GM19193 (cell line): Measurements from ENCODE around the gene SAMD15.

Experiments used
- POLR2A ChIP-seq: IDR thresholded peaks from 4 replicates; pipeline ENCODE4 v1.6.1; 2011; ENCODE audit not compliant: insufficient read depth, insufficient read length; ENCODE audit errors: extremely low read depth

Gene SAMD15

GRCh38 chr14:77376771-77377501, at the start of gene SAMD15, which contains the start of gene TMED8:
Gene SAMD15, plus strand, starts transcription at chr14:77377379. Its CDS starts 40 bp downstream, at chr14:77377419.
Gene TMED8, minus strand, starts transcription at chr14:77377094. Its CDS starts 41 bp downstream, at chr14:77377053.
- TF ChIP-seq POLR2A: peak; percentile 59

- no peak for TF ChIP-seq POLR2A
These were observed 47.3 kb upstream of the SAMD15 start for GRCh38 chr14:77329872-77330271.

DNA sequence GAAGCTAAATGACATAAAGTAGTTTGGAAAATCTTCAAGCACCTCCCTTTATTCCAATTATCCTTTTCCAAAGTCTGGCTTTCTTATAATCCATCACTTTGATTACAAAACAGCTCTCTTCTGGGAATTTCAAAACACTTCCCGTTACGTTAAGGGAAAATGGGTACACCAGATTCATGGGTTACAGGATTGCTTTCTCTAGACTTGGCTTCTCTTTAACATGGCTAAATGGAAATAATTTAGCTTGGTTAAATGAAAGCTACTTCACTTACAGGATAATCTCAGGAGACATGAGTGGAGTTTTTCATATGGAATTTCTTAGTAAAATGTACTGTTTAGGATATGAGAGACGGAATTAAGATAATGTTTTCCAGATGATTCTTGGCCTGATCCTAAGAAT, 41.6 kb upstream of the SAMD15 start:
- TF ChIP-seq POLR2A: no peak

- TF ChIP-seq POLR2A: no peak
These were observed 39.3 kb upstream of the SAMD15 start for GRCh38 chr14:77337880-77338279.

DNA sequence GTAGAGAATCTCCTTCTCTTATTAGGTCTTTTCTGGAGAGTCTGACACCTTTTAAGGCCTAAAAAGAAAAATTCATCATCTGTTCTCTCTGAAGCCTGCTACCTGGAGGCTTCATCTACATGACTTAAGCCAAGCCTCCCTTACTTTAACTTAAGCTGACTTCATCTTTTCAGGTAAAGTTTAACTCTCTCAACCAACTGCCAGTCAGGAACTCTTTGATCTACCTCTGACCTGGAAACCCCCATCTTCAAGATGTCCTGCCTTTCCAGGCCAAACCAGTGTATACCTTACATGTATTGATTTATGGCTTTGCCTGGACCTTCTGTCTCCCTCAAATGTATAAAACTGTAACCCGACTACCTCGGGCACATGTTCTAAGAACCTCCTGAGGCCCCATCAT, 38.9 kb upstream of the SAMD15 start:
- no peak for TF ChIP-seq POLR2A

- no peak for TF ChIP-seq POLR2A
These were observed 37.8 kb upstream of the SAMD15 start for GRCh38 chr14:77339407-77339806.

GRCh38 chr14:77340389-77340788, 36.8 kb upstream of the SAMD15 start:
- no peak for TF ChIP-seq POLR2A

DNA sequence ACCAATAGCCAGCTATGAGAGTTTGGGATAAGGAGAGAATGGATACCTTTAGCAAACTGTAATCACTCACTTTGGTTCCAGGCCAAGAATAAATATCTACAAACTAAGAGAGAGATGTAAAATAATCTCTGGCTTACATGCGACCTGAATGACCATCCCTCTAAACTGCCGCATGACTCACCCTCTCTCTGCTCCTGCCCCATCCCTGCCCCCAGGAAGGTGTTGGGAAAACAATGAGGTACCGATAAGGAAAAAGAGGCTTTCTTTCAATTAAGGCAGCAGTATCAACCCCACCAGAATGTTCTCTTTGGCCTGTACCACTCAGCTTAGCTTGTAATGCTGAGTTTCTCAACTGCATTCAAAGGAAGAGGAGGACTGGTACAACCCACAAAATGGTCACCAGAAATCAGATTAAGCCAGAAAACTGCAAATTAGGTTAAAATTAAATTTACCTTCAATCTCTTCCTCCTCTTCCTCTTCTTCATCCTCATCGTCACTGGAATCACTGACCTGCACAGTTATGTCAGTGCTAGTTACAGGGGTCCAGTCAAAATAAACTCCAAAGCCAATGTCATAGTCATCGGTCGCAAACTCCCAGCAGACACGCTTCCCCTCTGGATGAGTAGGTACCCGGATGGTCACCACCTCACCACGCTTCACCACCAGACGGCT, 34.3 kb upstream of the SAMD15 start:
- TF ChIP-seq POLR2A: no peak

GRCh38 chr14:77343662-77344061, 33.5 kb upstream of the SAMD15 start:
- no peak for TF ChIP-seq POLR2A

GRCh38 chr14:77344377-77344996, 32.7 kb upstream of the SAMD15 start:
- TF ChIP-seq POLR2A: no peak

- TF ChIP-seq POLR2A: no peak
These were observed 30.7 kb upstream of the SAMD15 start for GRCh38 chr14:77346495-77346894.

DNA sequence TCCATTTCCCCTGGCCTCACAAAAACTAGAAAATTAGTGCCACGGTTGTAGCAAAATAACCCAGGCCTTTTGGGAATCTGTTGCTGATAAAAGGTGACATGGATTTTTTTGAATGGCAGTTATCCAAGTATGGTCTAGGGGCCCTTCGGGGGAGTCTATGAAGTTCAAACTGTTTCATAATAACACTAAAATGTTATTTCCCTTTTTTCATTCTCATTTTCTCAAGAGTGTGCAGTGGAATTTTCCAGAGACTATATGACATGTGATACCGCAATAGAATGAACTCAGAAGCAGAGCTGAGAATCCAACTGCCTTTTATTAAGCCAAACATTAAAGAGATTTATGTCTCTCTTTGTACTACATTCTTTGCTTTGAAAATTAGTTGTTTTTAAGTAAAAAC, 29.4 kb upstream of the SAMD15 start:
- TF ChIP-seq POLR2A: no peak

GRCh38 chr14:77353469-77354141, 23.6 kb upstream of the SAMD15 start:
- TF ChIP-seq POLR2A: no peak

DNA sequence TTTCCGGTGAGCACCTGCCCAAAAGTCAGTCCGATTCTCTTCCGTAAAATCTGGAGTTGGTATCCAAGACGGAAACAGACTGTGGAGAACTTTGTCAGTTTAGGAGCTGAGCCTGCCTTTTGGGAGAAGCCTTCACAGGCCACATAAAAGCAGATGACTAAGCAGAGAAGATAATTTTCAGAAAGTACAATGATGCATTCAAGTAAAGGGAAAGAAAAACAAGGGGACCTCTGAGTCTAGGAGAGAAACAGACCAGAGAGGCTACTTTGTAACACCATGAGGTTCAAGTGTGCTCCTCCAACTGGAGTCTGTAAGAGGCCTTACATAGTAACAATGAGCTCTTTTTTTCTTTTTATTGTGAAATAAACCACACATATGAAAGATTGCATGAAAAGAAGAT, 21.4 kb upstream of the SAMD15 start:
- no peak for TF ChIP-seq POLR2A

GRCh38 chr14:77356899-77357298, 20.3 kb upstream of the SAMD15 start:
- TF ChIP-seq POLR2A: no peak
